Lung microvascular endothelial cell (primary cell): ENCODE data around the gene LRRC4. TPM values are rescaled to one million over a fixed set of nuclear protein-coding genes. Genes with fewer than 3 reads are reported as not detected.

Source experiments
- DNase-seq, 2 donors: peaks; one replicate each; pipeline versions ENCODE4 v3.0.0 to v3.0.0-alpha.2; 2010; ENCODE audit warnings: low read depth in 2 of 2
- total RNA-seq: library from RNA; depleted of rRNA; stranded (reverse); fragments of >200 nt; gene quantifications from 2 replicates; pipeline ENCODE4 v1.2.1, GENCODE V29; 2014

Gene LRRC4
- total RNA-seq, 1 donor from 2014 or later, result 0.20 TPM

DNA sequence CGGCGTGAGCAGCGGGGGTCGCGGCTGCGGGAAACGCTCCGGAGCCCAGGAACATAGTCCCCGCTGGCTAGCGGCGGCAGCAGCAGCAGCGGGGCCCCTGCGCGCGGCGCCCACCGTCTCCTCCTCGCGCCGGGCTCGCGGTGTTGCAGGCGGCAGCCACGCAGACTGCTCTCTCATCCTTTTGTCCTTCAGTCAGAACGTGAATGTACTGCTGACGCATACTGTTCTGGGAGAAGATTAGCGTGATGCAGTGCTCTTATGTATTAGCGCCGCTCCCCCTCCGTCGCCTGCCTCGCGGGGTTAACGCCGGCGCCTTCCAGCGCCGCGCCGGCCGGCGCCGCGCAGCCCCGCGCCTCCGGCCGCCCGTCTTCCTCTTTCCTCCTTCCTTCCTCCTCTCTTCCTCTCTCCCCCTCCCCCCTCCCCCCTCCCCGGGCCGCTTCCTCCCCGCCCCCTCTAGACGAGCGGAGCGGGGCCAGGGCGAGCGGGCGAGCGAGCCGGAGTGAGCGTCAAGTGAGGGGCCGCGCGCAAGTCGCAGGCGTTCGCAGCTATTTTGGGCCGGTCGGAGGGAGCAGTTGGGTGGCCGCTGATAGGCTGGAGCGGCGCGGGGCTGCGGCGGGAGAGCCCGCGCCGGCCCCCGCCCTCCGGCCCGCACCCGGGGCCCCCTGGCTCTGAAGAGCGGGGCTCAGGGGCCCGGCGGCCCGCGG, 816 bp upstream of the LRRC4 start:
- peak; percentile 86 to 91 for DNase-seq

GRCh38 chr7:128030263-128030653, 979 bp downstream of the LRRC4 start:
- no peak for DNase-seq

DNA sequence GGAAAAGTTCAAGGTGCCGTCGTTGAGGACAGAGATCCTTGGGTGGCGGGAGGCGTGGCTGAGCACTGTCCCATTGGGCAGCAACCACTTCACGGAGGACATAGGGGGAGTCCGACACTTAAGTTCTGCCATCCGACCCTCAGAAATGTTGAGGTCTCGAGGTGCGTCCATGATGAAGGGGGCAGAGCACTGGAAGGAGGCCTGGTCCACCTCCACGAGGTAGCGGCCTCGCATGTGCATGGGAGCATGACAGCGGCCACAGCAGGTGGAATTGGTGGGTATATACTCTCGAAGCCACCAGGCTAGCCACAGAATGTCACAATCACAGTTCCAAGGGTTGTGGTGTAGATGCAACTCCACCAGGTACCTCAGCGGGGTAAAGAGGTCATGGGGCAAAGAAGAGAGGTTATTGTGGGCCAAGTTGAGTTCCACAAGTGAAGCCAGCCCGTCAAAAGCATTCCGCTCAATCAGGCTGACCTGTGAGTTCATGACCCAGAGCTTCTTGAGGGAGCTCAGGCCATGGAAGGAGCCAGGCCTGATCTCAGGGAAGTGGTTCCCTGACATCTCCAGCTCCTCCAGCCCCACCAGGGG, 1.7 kb downstream of the LRRC4 start:
- DNase-seq, result no peak

GRCh38 chr7:128027485-128027980, 3.7 kb downstream of the LRRC4 start:
- no peak for DNase-seq

DNA sequence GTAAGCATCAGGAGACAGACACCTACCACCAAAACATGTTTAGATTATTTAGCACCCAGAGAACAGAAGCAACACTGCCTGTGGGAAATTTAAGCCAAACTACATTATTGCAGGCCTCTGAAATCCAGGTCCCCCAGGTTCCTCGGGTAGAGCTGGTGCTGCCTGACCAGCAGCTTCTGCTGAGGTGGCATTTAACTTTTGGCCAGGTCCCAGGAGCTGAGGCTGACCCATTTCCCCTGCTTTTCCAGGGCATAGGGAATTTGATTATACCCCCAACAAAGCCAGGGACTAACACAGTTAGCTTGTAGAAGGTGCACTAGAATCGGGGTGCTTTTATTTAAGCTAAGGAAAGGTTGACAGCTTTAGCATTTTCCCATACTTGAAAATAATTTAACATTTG, 4.7 kb downstream of the LRRC4 start:
- DNase-seq, result peak in 1 of 2 donors; percentile 13

- DNase-seq, result peak; percentile 11 to 45
Measured at GRCh38 chr7:128025819-128026218, 5.4 kb downstream of the LRRC4 start.

- no peak for DNase-seq
Measured at GRCh38 chr7:128025380-128025779, 5.9 kb downstream of the LRRC4 start.

DNA sequence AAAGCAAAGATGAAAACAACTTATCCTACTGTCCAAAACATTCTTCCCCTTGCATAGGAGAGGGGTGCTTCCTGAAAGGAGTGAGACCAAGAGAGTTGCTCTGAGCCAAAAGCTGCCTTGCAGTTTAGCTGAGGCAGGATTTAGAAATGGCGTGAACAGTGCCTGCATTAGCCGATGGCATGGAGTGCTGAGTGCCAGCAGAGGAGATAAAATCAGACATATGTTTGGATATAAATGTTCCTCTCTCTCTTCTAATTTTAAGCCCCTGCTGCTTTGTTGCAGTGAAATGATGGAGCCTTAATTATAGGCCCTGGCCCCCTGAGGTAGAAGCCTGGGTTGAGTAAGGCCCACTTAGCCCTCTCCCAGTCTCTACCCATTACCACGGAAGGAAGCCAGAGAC, 7.1 kb downstream of the LRRC4 start:
- DNase-seq, result no peak

GRCh38 chr7:128022631-128023532, 8.4 kb downstream of the LRRC4 start:
- no peak for DNase-seq

DNA sequence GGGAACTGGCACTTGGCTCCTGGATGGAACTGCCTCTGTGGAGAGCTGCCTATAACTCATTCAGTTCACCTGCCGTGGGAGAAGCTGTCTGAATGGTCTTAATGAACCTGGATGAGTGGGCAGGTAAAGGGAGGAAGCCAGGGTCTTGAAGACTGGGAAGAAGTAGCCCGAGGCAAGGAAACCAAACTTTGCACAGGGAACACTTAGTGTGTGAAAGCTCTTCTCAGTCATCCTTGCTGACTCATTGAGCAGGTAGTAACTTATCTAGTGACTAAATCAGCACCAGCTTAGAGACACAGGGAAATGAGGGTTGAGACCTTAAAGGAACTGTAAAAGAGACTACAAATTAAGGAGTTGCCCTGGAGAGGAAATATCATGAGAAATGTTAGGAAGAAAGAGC, 9.9 kb downstream of the LRRC4 start:
- no peak for DNase-seq

DNA sequence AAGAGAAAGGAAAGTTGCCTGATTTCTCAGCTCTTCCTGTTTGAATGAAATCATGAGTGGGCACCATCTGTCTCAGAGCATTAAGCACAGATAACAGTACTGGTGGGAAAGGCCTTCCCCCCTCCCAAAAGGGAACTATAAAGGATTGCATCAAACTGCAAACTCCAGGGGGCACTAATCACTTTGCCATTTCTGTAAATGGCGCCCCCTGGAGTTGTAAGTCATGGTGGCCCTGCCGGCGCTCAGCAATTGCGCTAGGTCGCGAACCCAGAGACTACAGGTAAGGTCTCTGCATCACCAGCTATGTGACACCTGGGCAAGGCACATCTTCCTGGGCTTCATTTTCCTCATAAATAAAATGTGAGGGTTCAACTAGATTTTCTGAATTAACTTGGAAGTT, 11.1 kb downstream of the LRRC4 start:
- DNase-seq, result no peak

DNA sequence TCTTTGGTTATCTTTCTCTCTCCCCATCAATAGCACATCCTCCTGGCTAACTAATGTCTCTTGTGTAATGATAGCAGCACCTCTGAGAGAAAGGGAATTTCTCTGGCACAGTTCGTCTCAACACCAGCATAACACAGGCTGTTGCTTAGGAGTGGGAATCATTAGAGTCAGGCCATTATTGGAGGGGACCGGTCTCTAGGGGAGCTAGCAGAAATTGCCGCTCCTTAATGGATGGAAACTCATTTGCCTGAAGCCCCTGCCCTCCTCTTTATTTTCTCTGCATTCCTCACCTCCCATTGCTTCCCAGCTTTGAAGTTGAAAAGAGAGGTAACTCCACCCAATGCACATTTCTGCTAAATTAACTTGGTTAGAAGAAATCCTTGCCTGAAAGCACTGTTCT, 11.9 kb downstream of the LRRC4 start:
- DNase-seq, result no peak

DNA sequence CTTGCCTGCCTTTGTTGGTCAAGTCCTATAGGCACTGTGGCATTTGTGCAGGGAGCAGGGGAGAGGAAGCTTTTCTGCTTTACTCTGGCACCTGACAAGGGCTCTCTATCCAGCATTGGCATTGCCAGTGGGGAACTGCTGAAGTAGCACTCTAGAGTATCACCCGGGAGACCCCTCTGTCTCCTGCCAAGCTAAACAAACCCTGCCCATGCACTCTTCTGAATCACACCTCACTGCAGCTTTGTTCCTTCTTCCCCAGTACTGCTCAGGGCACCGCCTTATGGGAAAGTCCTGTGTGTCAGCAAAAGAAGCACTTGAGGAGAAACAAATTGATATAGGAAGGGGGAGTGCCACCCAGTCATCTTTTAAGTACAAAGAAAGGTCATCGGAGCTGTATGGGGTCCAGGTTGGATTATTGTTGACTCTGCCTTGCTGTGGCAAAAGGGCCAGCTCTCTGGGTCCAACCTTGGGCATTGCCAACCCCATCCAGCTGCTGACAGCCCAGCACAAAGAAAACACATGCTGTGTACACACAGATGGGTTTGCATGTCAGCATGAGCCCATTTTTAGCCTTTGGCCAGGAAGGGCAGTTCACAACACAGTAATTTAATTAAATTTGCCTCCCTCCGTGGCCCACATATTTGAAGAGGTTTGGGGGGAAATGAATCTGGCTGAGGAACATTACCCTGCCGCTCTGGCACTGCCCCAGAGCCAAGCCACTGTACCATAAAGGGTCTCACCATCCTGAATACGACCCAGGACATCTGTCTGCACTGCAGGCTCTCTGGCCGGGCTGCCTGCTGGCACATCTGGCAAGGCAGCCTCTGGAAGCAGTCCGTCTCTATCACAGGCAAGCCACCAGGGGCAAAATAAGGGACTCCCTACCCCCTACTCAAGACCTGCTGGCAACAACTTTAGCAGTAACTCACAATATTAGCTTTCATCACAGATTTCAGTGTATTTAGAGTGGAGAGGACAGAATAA, 13.1 kb downstream of the LRRC4 start:
- peak; percentile 46 to 67 for DNase-seq

GRCh38 chr7:128017460-128017859, 13.8 kb downstream of the LRRC4 start:
- DNase-seq, result peak in 1 of 2 donors; percentile 13

- no peak for DNase-seq
Measured at GRCh38 chr7:128014811-128015210, 16.4 kb downstream of the LRRC4 start.

GRCh38 chr7:128011131-128011661, 20.0 kb downstream of the LRRC4 start:
- peak in 1 of 2 donors; percentile 52 for DNase-seq

GRCh38 chr7:128010391-128011127, 20.7 kb downstream of the LRRC4 start:
- no peak for DNase-seq

DNA sequence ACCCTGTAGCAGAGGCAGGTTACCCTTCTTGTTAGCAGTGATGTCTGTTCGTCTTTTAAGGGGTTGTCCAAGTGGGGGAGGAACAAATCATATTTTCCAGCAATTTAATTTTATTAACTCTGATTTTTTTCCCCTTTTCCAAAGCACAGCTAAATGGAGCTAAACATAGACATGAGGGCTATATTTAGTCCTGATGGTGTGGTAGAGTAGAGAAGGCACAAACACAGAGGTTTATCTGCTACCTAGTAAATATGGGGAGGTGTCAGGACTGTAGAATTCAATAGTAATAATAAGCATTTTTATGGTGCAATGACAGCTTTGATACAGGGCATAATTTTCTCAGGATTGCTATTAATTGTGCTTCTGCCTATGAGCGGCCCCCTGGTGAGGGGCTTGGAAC, 22.5 kb downstream of the LRRC4 start:
- DNase-seq, result no peak

DNA sequence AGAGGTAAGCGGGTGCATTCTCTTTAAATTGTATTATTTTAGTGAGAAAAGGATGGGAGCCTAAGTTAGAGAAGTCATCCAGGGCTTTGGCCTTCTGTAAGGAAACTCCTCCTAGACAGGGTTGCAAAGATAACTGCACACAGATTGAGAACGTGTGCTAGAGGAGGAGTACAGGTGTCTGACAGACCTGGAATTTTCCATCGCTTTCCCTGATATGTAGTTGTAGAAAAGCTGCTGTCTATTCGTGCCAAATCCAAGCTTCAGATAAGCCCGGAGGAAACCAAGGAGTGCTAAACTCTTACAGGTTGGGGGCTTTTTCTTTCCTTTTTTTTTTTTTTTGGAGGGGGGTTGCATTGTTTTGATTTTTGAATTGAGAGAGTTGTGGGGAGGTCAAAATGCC, 23.1 kb downstream of the LRRC4 start:
- no peak for DNase-seq

DNA sequence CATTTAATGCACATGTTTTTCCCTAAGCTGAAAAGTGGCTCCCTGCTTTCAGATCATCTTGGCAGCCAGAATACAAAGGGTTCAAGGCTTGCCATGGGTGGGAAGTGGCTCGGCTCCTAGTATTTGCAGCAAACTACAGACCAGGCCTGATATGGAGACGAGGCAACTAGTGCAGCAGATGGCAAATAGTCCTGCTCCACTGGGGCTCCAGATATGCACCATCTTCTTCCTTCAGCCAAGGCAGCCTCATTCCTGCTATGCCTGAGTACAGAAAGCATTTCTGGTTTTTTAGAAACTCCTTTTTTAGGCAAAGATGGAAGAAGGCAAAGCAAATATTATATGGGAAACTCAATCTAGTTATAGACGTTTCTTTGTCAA, 23.9 kb downstream of the LRRC4 start:
- no peak for DNase-seq
